OCI-LY1 (cell line): ENCODE results near the gene PSKH1.

Experiments used
- H2AFZ ChIP-seq: fragments of 200-600 bp; sonication (generic), shearing (Covaris generic); 2 replicates; pipeline ENCODE4 v1.6.0; 2014; ENCODE audit warnings: antibody characterized with exemption, mild to moderate bottlenecking, low read length
- H3F3A ChIP-seq: fragments of 200-600 bp; sonication (generic), shearing (Covaris generic); 2 replicates; pipeline ENCODE4 v1.6.0; 2014; ENCODE audit warnings: mild to moderate bottlenecking, antibody characterized with exemption, low read length, moderate library complexity; ENCODE audit not compliant: insufficient read depth
- H3K27ac ChIP-seq: fragments of 200-600 bp; sonication (generic); 2 replicates; pipeline ENCODE4 v1.5.1; 2014; ENCODE audit warnings: low read length, mixed run types, mild to moderate bottlenecking, low read depth; ENCODE audit not compliant: poor library complexity, severe bottlenecking
- H3K27me3 ChIP-seq: fragments of 200-600 bp; sonication (generic); 2 replicates; pipeline ENCODE4 v1.6.0; 2014; ENCODE audit warnings: antibody characterized with exemption, mild to moderate bottlenecking, low read length, moderate library complexity; ENCODE audit not compliant: insufficient read depth
- H3K36me3 ChIP-seq: fragments of 200-600 bp; sonication (generic); 2 replicates; pipeline ENCODE4 v1.6.1; 2014; ENCODE audit warnings: mild to moderate bottlenecking, antibody characterized with exemption, low read length, moderate library complexity, mixed read lengths; ENCODE audit not compliant: insufficient read depth
- H3K4me1 ChIP-seq: fragments of 200-600 bp; sonication (generic); 2 replicates; pipeline ENCODE4 v1.5.1; 2014; ENCODE audit warnings: mild to moderate bottlenecking, low read length, moderate library complexity; ENCODE audit not compliant: insufficient read depth, severe bottlenecking
- H3K4me2 ChIP-seq: fragments of 200-600 bp; sonication (generic), shearing (Covaris generic); 2 replicates; pipeline ENCODE4 v1.6.1; 2014; ENCODE audit warnings: low read length
- H3K4me3 ChIP-seq: fragments of 200-600 bp; sonication (generic); 2 replicates; pipeline ENCODE4 v1.5.1; 2014; ENCODE audit warnings: low read length, low read depth, mild to moderate bottlenecking, mixed read lengths; ENCODE audit not compliant: poor library complexity, severe bottlenecking
- H3K79me2 ChIP-seq: fragments of 200-600 bp; shearing (Covaris generic); 2 replicates; pipeline ENCODE4 v1.6.1; 2016; ENCODE audit warnings: mixed run types, low read length, mixed read lengths; ENCODE audit not compliant: insufficient read depth
- H3K9ac ChIP-seq: fragments of 200-600 bp; sonication (generic), shearing (Covaris generic); 2 replicates; pipeline ENCODE4 v1.6.1; 2014; ENCODE audit warnings: mild to moderate bottlenecking, low read length, mixed read lengths
- H3K9me2 ChIP-seq: fragments of 200-600 bp; sonication (generic), shearing (Covaris generic); 2 replicates; pipeline ENCODE4 v1.6.1; 2014; ENCODE audit warnings: low read depth, mild to moderate bottlenecking, low read length, mixed read lengths
- H3K9me3 ChIP-seq: fragments of 200-600 bp; shearing (Covaris generic); 2 replicates; pipeline ENCODE4 v1.6.1; 2014; ENCODE audit warnings: low read length, mixed read lengths
- H4K20me1 ChIP-seq: fragments of 200-600 bp; sonication (generic), shearing (Covaris generic); 2 replicates; pipeline ENCODE4 v1.6.0; 2016; ENCODE audit warnings: mild to moderate bottlenecking, low read length; ENCODE audit not compliant: insufficient read depth
- EZH2 ChIP-seq: fragments of 200-600 bp; sonication (generic), shearing (Covaris generic); IDR thresholded peaks from 2 replicates; pipeline ENCODE4 v1.8.0; 2017; ENCODE audit warnings: borderline replicate concordance, mixed run types, mild to moderate bottlenecking, antibody characterized with exemption, low read length, moderate library complexity, mixed read lengths
- TF ChIP-seq, protein P1 (sequence below): fragments of 200-600 bp; sonication (generic), shearing (Covaris generic); IDR thresholded peaks from 2 replicates; pipeline ENCODE4 v1.5.1; 2017; ENCODE audit warnings: mild to moderate bottlenecking, antibody characterized with exemption, low read length, moderate library complexity, mixed read lengths

PSKH1 gene

DNA sequence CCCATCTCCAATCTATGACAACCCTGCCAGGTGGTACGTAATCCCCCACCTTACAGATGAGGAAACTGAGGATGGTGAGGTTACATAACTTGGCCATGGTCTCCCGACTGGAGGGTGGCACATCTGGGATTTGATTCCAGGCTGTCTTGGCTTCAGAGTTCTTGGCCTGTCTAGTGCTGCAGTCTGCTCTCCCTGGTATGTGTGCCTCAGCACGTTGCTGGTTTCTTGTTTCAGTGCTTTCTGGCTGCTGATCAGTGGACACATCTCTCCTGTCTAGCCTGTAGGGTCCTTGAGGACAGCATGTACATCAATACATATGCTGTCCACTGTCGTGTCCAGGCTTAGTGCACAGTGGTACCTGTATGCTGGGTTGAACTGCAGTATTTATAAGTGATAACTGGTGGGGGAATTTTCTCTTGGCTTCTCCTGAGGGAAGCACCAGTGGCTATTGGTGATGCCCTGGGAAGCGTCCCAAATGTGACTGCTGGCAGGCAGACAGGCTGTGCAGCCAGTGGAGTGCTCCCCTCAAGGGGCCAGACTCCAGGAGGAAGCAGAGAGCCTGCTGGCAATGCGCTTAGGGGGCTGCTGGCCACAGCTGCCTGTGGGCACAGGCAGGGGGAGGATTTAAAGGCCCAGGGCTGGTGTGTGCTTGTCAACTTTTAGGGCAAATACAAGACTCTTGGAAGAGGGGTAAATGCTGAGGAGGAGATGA is 24.2 kb downstream of the PSKH1 start:
- Histone ChIP-seq H3K79me2 (no peaks in the 10 kb centered on the region), H2AFZ (no peak overlapping the region), H3K9me3 (no peaks in the 10 kb centered on the region), H3K4me3 (no peak overlapping the region), H3K4me2 (no peak overlapping the region), H3K4me1 (no peaks in the 10 kb centered on the region), H3K36me3 (peaks cover 8% of the 10 kb centered on the region; the same call in 1 of the 2 replicates), H3K27me3 (no peaks in the 10 kb centered on the region), H3K9ac (no peak overlapping the region), H4K20me1 (no peaks in the 10 kb centered on the region), H3K27ac (no peak overlapping the region), H3K9me2 (no peaks in the 10 kb centered on the region), H3F3A (no peaks in the 10 kb centered on the region)
- no peak for TF ChIP-seq EZH2
- TF ChIP-seq, protein P1, sequence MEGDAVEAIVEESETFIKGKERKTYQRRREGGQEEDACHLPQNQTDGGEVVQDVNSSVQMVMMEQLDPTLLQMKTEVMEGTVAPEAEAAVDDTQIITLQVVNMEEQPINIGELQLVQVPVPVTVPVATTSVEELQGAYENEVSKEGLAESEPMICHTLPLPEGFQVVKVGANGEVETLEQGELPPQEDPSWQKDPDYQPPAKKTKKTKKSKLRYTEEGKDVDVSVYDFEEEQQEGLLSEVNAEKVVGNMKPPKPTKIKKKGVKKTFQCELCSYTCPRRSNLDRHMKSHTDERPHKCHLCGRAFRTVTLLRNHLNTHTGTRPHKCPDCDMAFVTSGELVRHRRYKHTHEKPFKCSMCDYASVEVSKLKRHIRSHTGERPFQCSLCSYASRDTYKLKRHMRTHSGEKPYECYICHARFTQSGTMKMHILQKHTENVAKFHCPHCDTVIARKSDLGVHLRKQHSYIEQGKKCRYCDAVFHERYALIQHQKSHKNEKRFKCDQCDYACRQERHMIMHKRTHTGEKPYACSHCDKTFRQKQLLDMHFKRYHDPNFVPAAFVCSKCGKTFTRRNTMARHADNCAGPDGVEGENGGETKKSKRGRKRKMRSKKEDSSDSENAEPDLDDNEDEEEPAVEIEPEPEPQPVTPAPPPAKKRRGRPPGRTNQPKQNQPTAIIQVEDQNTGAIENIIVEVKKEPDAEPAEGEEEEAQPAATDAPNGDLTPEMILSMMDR = no peak

DNA sequence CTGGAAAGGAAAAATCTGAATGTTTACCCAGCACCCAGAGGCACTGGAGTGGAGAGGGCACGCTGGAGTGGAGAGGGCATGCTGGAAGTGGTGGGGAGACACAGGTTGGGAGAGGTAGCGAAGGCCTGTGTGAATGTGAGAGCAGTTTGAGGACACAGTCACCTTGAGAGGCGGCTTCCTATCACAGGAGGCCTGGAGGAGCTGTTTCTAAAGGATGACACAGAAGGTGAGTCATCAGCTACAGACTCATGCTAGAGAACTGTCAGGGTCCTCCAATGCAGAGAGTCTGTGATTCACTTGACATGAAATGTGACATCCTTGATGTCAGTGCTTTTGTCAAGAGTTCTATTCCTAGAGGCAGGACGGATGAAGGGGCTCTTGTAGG is 24.8 kb downstream of the PSKH1 start:
- TF ChIP-seq, protein P1 = no peak
- TF ChIP-seq EZH2 = no peak
- Histone ChIP-seq H3K79me2 (no peaks in the 10 kb centered on the region), H3F3A (no peaks in the 10 kb centered on the region)

DNA sequence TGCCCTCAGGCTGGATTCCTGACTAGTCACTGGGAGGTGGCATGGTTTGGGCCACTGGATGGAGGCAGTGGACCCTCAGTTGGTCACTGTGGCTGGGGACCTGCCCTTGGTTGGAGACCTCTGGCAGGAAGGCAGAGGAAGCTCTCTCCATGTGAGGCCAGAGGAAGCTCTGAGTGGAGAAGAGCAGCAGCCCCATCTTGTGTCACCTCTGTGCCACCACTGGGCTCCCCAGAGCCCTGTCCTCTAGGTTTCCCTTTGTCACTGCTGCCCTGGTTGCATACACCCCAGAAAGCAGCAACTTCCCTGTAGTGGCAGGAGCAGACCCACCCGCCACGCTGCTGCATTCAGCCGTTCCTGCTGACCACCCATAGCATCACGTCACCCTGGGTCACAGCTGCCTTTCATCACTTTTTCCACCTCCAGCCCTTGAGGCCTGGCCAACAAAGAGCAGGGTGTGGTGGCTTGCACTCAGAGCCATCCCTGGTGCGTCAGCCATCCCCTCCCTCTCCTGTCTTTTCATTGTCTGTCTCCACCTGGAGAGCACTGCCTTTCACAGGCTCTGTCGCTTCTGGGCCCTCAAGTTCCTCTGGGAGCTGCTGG is 26.7 kb downstream of the PSKH1 start:
- Histone ChIP-seq H4K20me1 (no peaks in the 10 kb centered on the region), H3K36me3 (peaks cover 8% of the 10 kb centered on the region; the same call in 1 of the 2 replicates), H3K27ac (no peak overlapping the region), H3K27me3 (no peaks in the 10 kb centered on the region), H3K9me3 (no peaks in the 10 kb centered on the region), H3K4me1 (no peaks in the 10 kb centered on the region), H3K4me3 (no peak overlapping the region), H3K9ac (no peak overlapping the region), H3K4me2 (no peak overlapping the region), H2AFZ (no peak overlapping the region), H3K79me2 (no peaks in the 10 kb centered on the region), H3F3A (no peaks in the 10 kb centered on the region), H3K9me2 (no peaks in the 10 kb centered on the region)
- TF ChIP-seq, protein P1 = no peak; the same call in 1 of the 2 replicates
- no peak for TF ChIP-seq EZH2

More for the DNA sequence above, 24.8 kb downstream of the PSKH1 start:
- Histone ChIP-seq H4K20me1 (no peaks in the 10 kb centered on the region), H3K4me1 (no peaks in the 10 kb centered on the region), H3K27ac (peak overlapping the region; percentile 6), H3K4me3 (no peak overlapping the region), H3K9me2 (no peaks in the 10 kb centered on the region), H2AFZ (no peak overlapping the region), H3K9me3 (no peaks in the 10 kb centered on the region), H3K36me3 (peaks cover 8% of the 10 kb centered on the region; the same call in 1 of the 2 replicates), H3K9ac (no peak overlapping the region), H3K4me2 (no peak overlapping the region), H3K27me3 (no peaks in the 10 kb centered on the region)
